ENCODE results near the gene CNOT6. TPM values are rescaled to one million over a fixed set of nuclear protein-coding genes. Genes with fewer than 3 reads are reported as not detected.

CNOT6 gene
- total and polyA plus RNA-seq, 10 of the 15 experiments (the other 5 are each of a cell fraction or from before 2014, with no cell fraction given): 3.8 to 22.1 (median 12.1) TPM

- TF ChIP-seq PKNOX1 (IDR thresholded peaks at IDR 0.05) (no peak), CHD4 (IDR thresholded peaks at IDR 0.05) (no peak), TARDBP (IDR thresholded peaks at IDR 0.05; ENCODE audit: borderline replicate concordance) (no peak), ATF7 (IDR thresholded peaks at IDR 0.05; ENCODE audit: low read depth) (peak; percentile 89), BACH1 (IDR thresholded peaks at IDR 0.05; ENCODE audit: borderline replicate concordance) (peak; percentile 41; the same call in 1 of the 2 replicates), MYB (IDR thresholded peaks at IDR 0.05; ENCODE audit: borderline replicate concordance, low read depth, low read length) (no peak), KLF5 (IDR thresholded peaks at IDR 0.05; ENCODE audit: partially characterized antibody) (peak; percentile 99), POU2F2 (IDR thresholded peaks at IDR 0.05; ENCODE audit: borderline replicate concordance, low read depth, low read length) (0 out of 3 replicates have a peak, but pooled peaks have one; percentile 33), NR2F1 (conservative IDR thresholded peaks at IDR 0.05) (no peak), MTA2 (IDR thresholded peaks at IDR 0.05; ENCODE audit: low read depth) (no peak), IKZF1 (conservative IDR thresholded peaks at IDR 0.05) (no peak; the same call in 1 of the 2 replicates), ZNF217 (IDR thresholded peaks at IDR 0.05) (no peak), CBFB (IDR thresholded peaks at IDR 0.05; ENCODE audit: low read depth) (no peak), ZNF207 (IDR thresholded peaks at IDR 0.05; ENCODE audit: borderline replicate concordance) (peak; percentile 98; the same call in 1 of the 2 replicates), YBX1 (IDR thresholded peaks at IDR 0.05) (peak; percentile 72; the same call in 1 of the 2 replicates), TBL1XR1 (IDR thresholded peaks at IDR 0.05; ENCODE audit: low read depth, low read length) (no peak), KAT2A (conservative IDR thresholded peaks at IDR 0.05; ENCODE audit: control insufficient read depth, low read depth, low read length) (no peak), CBX5 (IDR thresholded peaks at IDR 0.05; ENCODE audit: low read depth) (no peak), NFYB (IDR thresholded peaks at IDR 0.05; ENCODE audit: insufficient read depth, low read depth, low read length) (peak; percentile 71; the same call in 1 of the 2 replicates), RAD21 (IDR thresholded peaks at IDR 0.05; ENCODE audit: insufficient read depth, low read depth, low read length) (no peak), SREBF1 (IDR thresholded peaks at IDR 0.05; ENCODE audit: low read length) (peak; percentile 98), REST (IDR thresholded peaks at IDR 0.05; ENCODE audit: low read depth, low read length) (no peak), ZZZ3 (IDR thresholded peaks at IDR 0.05; ENCODE audit: control insufficient read depth, insufficient read length, low read depth) (no peak), POLR2AphosphoS2 (IDR thresholded peaks at IDR 0.05; ENCODE audit: low read depth, low read length) (peak; percentile 62; the same call in 1 of the 2 replicates), NFYA (IDR thresholded peaks at IDR 0.05; ENCODE audit: borderline replicate concordance, low read depth, low read length) (no peak)
- TF ChIP-seq, protein P1, sequence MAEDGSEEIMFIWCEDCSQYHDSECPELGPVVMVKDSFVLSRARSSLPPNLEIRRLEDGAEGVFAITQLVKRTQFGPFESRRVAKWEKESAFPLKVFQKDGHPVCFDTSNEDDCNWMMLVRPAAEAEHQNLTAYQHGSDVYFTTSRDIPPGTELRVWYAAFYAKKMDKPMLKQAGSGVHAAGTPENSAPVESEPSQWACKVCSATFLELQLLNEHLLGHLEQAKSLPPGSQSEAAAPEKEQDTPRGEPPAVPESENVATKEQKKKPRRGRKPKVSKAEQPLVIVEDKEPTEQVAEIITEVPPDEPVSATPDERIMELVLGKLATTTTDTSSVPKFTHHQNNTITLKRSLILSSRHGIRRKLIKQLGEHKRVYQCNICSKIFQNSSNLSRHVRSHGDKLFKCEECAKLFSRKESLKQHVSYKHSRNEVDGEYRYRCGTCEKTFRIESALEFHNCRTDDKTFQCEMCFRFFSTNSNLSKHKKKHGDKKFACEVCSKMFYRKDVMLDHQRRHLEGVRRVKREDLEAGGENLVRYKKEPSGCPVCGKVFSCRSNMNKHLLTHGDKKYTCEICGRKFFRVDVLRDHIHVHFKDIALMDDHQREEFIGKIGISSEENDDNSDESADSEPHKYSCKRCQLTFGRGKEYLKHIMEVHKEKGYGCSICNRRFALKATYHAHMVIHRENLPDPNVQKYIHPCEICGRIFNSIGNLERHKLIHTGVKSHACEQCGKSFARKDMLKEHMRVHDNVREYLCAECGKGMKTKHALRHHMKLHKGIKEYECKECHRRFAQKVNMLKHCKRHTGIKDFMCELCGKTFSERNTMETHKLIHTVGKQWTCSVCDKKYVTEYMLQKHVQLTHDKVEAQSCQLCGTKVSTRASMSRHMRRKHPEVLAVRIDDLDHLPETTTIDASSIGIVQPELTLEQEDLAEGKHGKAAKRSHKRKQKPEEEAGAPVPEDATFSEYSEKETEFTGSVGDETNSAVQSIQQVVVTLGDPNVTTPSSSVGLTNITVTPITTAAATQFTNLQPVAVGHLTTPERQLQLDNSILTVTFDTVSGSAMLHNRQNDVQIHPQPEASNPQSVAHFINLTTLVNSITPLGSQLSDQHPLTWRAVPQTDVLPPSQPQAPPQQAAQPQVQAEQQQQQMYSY (CRISPR knock-in tag; IDR thresholded peaks at IDR 0.05): no peak
Observed at GRCh38 chr5:180494060-180494509, at the start of gene CNOT6 (continued).

Measured in GM12878 (cell line).